Astrocyte (in vitro differentiated cells and primary cell): ENCODE measurements around the gene PIK3IP1.

Source experiments
- CTCF ChIP-seq: IDR thresholded peaks from 2 replicates; pipeline ENCODE4 v1.5.1; 2011; ENCODE audit warnings: low read depth, mild to moderate bottlenecking, inconsistent platforms, low read length, moderate library complexity; ENCODE audit not compliant: insufficient read depth
- EZH2 ChIP-seq: IDR thresholded peaks from 2 replicates; pipeline ENCODE4 v1.6.1; 2012; ENCODE audit warnings: mild to moderate bottlenecking, low read length, inconsistent platforms; ENCODE audit not compliant: insufficient read depth

- TF ChIP-seq CTCF, result no peak
- no peak for TF ChIP-seq EZH2
These were observed 32.4 kb downstream of the PIK3IP1 start for GRCh38 chr22:31259798-31260473.
